Activated naive CD8-positive, alpha-beta T cell (primary cell): ENCODE results near the gene AP5B1.
"Not testable (repeated sequence)": the region's sequence is repeated elsewhere in the genome, so short reads cannot be mapped to it uniquely, and the experiment has no call there.

Experiments
- H3K27ac Mint-ChIP-seq: one replicate; pipeline ENCODE4 v1.8.0; 2021; ENCODE audit warnings: mixed read lengths
- H3K27me3 Mint-ChIP-seq: one replicate; pipeline ENCODE4 v1.8.0; 2021; ENCODE audit warnings: mixed read lengths
- H3K36me3 Mint-ChIP-seq: one replicate; pipeline ENCODE4 v1.8.0; 2021; ENCODE audit warnings: mixed read lengths
- H3K4me1 Mint-ChIP-seq: one replicate; pipeline ENCODE4 v1.8.0; 2021; ENCODE audit warnings: low read depth, mixed read lengths
- H3K4me3 Mint-ChIP-seq: one replicate; pipeline ENCODE4 v1.8.0; 2021; ENCODE audit warnings: mild to moderate bottlenecking, mixed read lengths
- H3K9me3 Mint-ChIP-seq: one replicate; pipeline ENCODE4 v1.8.0; 2021; ENCODE audit warnings: low read depth, mixed read lengths

AP5B1 gene

GRCh38 chr11:65779919-65780769, 632 bp downstream of the AP5B1 start:
- Mint-ChIP-seq H3K9me3 (no peaks in the 10 kb centered on the region), H3K27me3 (peaks cover 2% of the 10 kb centered on the region), H3K4me3 (peak overlapping the region; percentile 80), H3K27ac (no peak overlapping the region), H3K4me1 (peaks cover 15% of the 10 kb centered on the region), H3K36me3 (no peaks in the 10 kb centered on the region)

GRCh38 chr11:65779669-65779918, 1.2 kb downstream of the AP5B1 start:
- H3K27me3 Mint-ChIP-seq = peaks cover 2% of the 10 kb centered on the region
- peak overlapping the region; percentile 80 for H3K4me3 Mint-ChIP-seq
- peaks cover 15% of the 10 kb centered on the region for H3K4me1 Mint-ChIP-seq
- no peak overlapping the region for H3K27ac Mint-ChIP-seq
- H3K9me3 Mint-ChIP-seq = no peaks in the 10 kb centered on the region
- no peaks in the 10 kb centered on the region for H3K36me3 Mint-ChIP-seq

- Mint-ChIP-seq H3K4me3 (peak overlapping the region; percentile 69), H3K27ac (no peak overlapping the region), H3K27me3 (peaks cover 2% of the 10 kb centered on the region), H3K9me3 (no peaks in the 10 kb centered on the region), H3K36me3 (no peaks in the 10 kb centered on the region), H3K4me1 (peaks cover 15% of the 10 kb centered on the region)
These were observed 1.7 kb downstream of the AP5B1 start for GRCh38 chr11:65778901-65779668.

GRCh38 chr11:65778431-65778900, 2.3 kb downstream of the AP5B1 start:
- H3K27me3 Mint-ChIP-seq = peaks cover 2% of the 10 kb centered on the region
- no peak overlapping the region for H3K4me3 Mint-ChIP-seq
- no peaks in the 10 kb centered on the region for H3K9me3 Mint-ChIP-seq

GRCh38 chr11:65777821-65778361, 2.9 kb downstream of the AP5B1 start:
- H3K4me3 Mint-ChIP-seq = peak overlapping the region; percentile 20
- peaks cover 18% of the 10 kb centered on the region for H3K4me1 Mint-ChIP-seq
- H3K27ac Mint-ChIP-seq = no peak overlapping the region
- H3K27me3 Mint-ChIP-seq = no peaks in the 10 kb centered on the region
- H3K36me3 Mint-ChIP-seq = no peaks in the 10 kb centered on the region
- H3K9me3 Mint-ChIP-seq = no peaks in the 10 kb centered on the region

More at GRCh38 chr11:65778431-65778900, 2.3 kb downstream of the AP5B1 start:
- Mint-ChIP-seq H3K4me1 (peaks cover 18% of the 10 kb centered on the region), H3K36me3 (no peaks in the 10 kb centered on the region), H3K27ac (no peak overlapping the region)

GRCh38 chr11:65777241-65777640, 3.5 kb downstream of the AP5B1 start:
- H3K4me3 Mint-ChIP-seq = no peak overlapping the region
- H3K27me3 Mint-ChIP-seq = no peaks in the 10 kb centered on the region
- H3K9me3 Mint-ChIP-seq = no peaks in the 10 kb centered on the region
- H3K4me1 Mint-ChIP-seq = peaks cover 18% of the 10 kb centered on the region
- H3K27ac Mint-ChIP-seq = peak overlapping the region; percentile 28
- H3K36me3 Mint-ChIP-seq = no peaks in the 10 kb centered on the region

- H3K27ac Mint-ChIP-seq = peak overlapping the region; percentile 28
These were observed 4.0 kb downstream of the AP5B1 start for GRCh38 chr11:65776710-65777141.

GRCh38 chr11:65776196-65776595, 4.6 kb downstream of the AP5B1 start:
- Mint-ChIP-seq H3K27ac (no peak overlapping the region), H3K4me3 (no peak overlapping the region), H3K27me3 (no peaks in the 10 kb centered on the region), H3K4me1 (peaks cover 18% of the 10 kb centered on the region), H3K9me3 (no peaks in the 10 kb centered on the region), H3K36me3 (no peaks in the 10 kb centered on the region)

More at GRCh38 chr11:65776710-65777141, 4.0 kb downstream of the AP5B1 start:
- no peak overlapping the region for H3K4me3 Mint-ChIP-seq
- peaks cover 18% of the 10 kb centered on the region for H3K4me1 Mint-ChIP-seq
- no peaks in the 10 kb centered on the region for H3K36me3 Mint-ChIP-seq
- H3K27me3 Mint-ChIP-seq = no peaks in the 10 kb centered on the region
- no peaks in the 10 kb centered on the region for H3K9me3 Mint-ChIP-seq

- H3K4me3 Mint-ChIP-seq = no peak overlapping the region
- peaks cover under 1% of the 10 kb centered on the region for H3K36me3 Mint-ChIP-seq
- H3K4me1 Mint-ChIP-seq = peaks cover 21% of the 10 kb centered on the region
- no peak overlapping the region for H3K27ac Mint-ChIP-seq
- no peaks in the 10 kb centered on the region for H3K27me3 Mint-ChIP-seq
- no peaks in the 10 kb centered on the region for H3K9me3 Mint-ChIP-seq
These were observed 6.1 kb downstream of the AP5B1 start for GRCh38 chr11:65774525-65775306.

- no peak overlapping the region for H3K4me3 Mint-ChIP-seq
- peaks cover 21% of the 10 kb centered on the region for H3K4me1 Mint-ChIP-seq
- no peaks in the 10 kb centered on the region for H3K9me3 Mint-ChIP-seq
- H3K36me3 Mint-ChIP-seq = peaks cover 3% of the 10 kb centered on the region
- H3K27me3 Mint-ChIP-seq = no peaks in the 10 kb centered on the region
- H3K27ac Mint-ChIP-seq = no peak overlapping the region
These were observed 6.9 kb downstream of the AP5B1 start for GRCh38 chr11:65773784-65774411.

- H3K27me3 Mint-ChIP-seq = no peaks in the 10 kb centered on the region
- H3K4me1 Mint-ChIP-seq = peaks cover 16% of the 10 kb centered on the region
- peaks cover 3% of the 10 kb centered on the region for H3K36me3 Mint-ChIP-seq
- no peaks in the 10 kb centered on the region for H3K9me3 Mint-ChIP-seq
- no peak overlapping the region for H3K27ac Mint-ChIP-seq
- H3K4me3 Mint-ChIP-seq = no peak overlapping the region
These were observed 9.1 kb downstream of the AP5B1 start for GRCh38 chr11:65771589-65772112.

- no peaks in the 10 kb centered on the region for H3K9me3 Mint-ChIP-seq
- peaks cover 3% of the 10 kb centered on the region for H3K36me3 Mint-ChIP-seq
- peaks cover 12% of the 10 kb centered on the region for H3K4me1 Mint-ChIP-seq
- H3K4me3 Mint-ChIP-seq = no peak overlapping the region
- H3K27ac Mint-ChIP-seq = no peak overlapping the region
- H3K27me3 Mint-ChIP-seq = no peaks in the 10 kb centered on the region
These were observed 9.7 kb downstream of the AP5B1 start for GRCh38 chr11:65770951-65771567.

GRCh38 chr11:65767806-65768205, 13.0 kb downstream of the AP5B1 start:
- H3K4me1 Mint-ChIP-seq = not testable (repeated sequence)

GRCh38 chr11:65767406-65767805, 13.4 kb downstream of the AP5B1 start:
- Mint-ChIP-seq H3K4me1 (peaks cover 5% of the 10 kb centered on the region), H3K36me3 (peaks cover 3% of the 10 kb centered on the region), H3K27ac (no peak overlapping the region), H3K9me3 (no peaks in the 10 kb centered on the region), H3K27me3 (no peaks in the 10 kb centered on the region), H3K4me3 (no peak overlapping the region)

More at GRCh38 chr11:65767806-65768205, 13.0 kb downstream of the AP5B1 start:
- H3K4me3 Mint-ChIP-seq, H3K27me3 Mint-ChIP-seq, H3K36me3 Mint-ChIP-seq, H3K27ac Mint-ChIP-seq, H3K9me3 Mint-ChIP-seq: not testable (repeated sequence)
